Neural cell (in vitro differentiated cells): ENCODE data around the gene TRAPPC2. TPM values are rescaled to one million over a fixed set of nuclear protein-coding genes. Genes with fewer than 3 reads are reported as not detected.

ENCODE experiments used
- H2AFZ ChIP-seq: fragments of 200-600, 300-800 bp; sonication (generic), shearing (Covaris generic); 2 replicates; pipeline ENCODE4 v1.6.0; 2014; ENCODE audit warnings: low read depth, mild to moderate bottlenecking, antibody characterized with exemption, low read length, moderate library complexity
- H3F3A ChIP-seq: fragments of 200-600 bp; shearing (Covaris generic); 2 replicates; pipeline ENCODE4 v1.6.1; 2016; ENCODE audit warnings: mild to moderate bottlenecking, moderate library complexity, mixed read lengths, antibody characterized with exemption, low read length; ENCODE audit not compliant: insufficient read depth, poor library complexity, severe bottlenecking
- H3K27ac ChIP-seq: fragments of 200-600, 300-800 bp; sonication (generic), shearing (Covaris generic); 2 replicates; pipeline ENCODE4 v1.5.1; 2014; ENCODE audit warnings: mild to moderate bottlenecking, low read length, moderate library complexity
- H3K27me3 ChIP-seq: fragments of 300-800, 200-600 bp; sonication (generic), shearing (Covaris generic); 2 replicates; pipeline ENCODE4 v1.6.0; 2014; ENCODE audit warnings: mild to moderate bottlenecking, low read depth, low read length, moderate library complexity; ENCODE audit not compliant: insufficient read depth
- H3K36me3 ChIP-seq: fragments of 300-800, 200-600 bp; sonication (generic), shearing (Covaris generic); 2 replicates; pipeline ENCODE4 v1.5.1; 2014; ENCODE audit warnings: mild to moderate bottlenecking, antibody characterized with exemption, low read length, moderate library complexity; ENCODE audit not compliant: insufficient read depth
- H3K4me2 ChIP-seq: fragments of 300-800, 200-600 bp; sonication (generic), shearing (Covaris generic); 2 replicates; pipeline ENCODE4 v1.6.0; 2014; ENCODE audit warnings: mild to moderate bottlenecking, low read length
- H3K4me3 ChIP-seq: fragments of 300-800, 200-600 bp; sonication (generic), shearing (Covaris generic); 2 replicates; pipeline ENCODE4 v1.5.1; 2014; ENCODE audit warnings: mild to moderate bottlenecking, low read length, moderate library complexity
- H3K79me2 ChIP-seq: fragments of 200-600 bp; shearing (Covaris generic); replicated peaks from 2 replicates; pipeline ENCODE4 v1.6.0; 2014; ENCODE audit warnings: mild to moderate bottlenecking, low read length, moderate library complexity; ENCODE audit not compliant: insufficient read depth
- H3K9ac ChIP-seq: fragments of 300-800, 200-600 bp; sonication (generic), shearing (Covaris generic); 2 replicates; pipeline ENCODE4 v1.6.1; 2016; ENCODE audit warnings: mild to moderate bottlenecking, low read length, mixed read lengths
- H3K9me2 ChIP-seq: fragments of 200-600 bp; shearing (Covaris generic); 2 replicates; pipeline ENCODE4 v1.6.1; 2016; ENCODE audit warnings: mild to moderate bottlenecking, low read length, mixed read lengths; ENCODE audit not compliant: insufficient read depth
- H3K9me3 ChIP-seq: fragments of 200-600, 300-800 bp; sonication (generic), shearing (Covaris generic); 2 replicates; pipeline ENCODE4 v1.6.1; 2016; ENCODE audit warnings: mild to moderate bottlenecking, mixed run types, low read length, moderate library complexity, mixed read lengths
- H4K20me1 ChIP-seq: fragments of 200-600 bp; shearing (Covaris generic); 2 replicates; pipeline ENCODE4 v1.6.1; 2016; ENCODE audit warnings: mild to moderate bottlenecking, mixed run types; ENCODE audit not compliant: insufficient read depth
- CTCF ChIP-seq: fragments of 450-650 bp; IDR thresholded peaks from 2 replicates; pipeline ENCODE4 v1.5.1; 2014; ENCODE audit warnings: antibody characterized with exemption, mild to moderate bottlenecking, moderate library complexity; ENCODE audit not compliant: poor library complexity, severe bottlenecking
- EP300 ChIP-seq: fragments of 450-650 bp; conservative IDR thresholded peaks from 2 replicates; pipeline ENCODE4 v1.6.1; 2014; ENCODE audit warnings: antibody characterized with exemption, mild to moderate bottlenecking, moderate library complexity; ENCODE audit not compliant: poor library complexity, severe bottlenecking
- EZH2 ChIP-seq: fragments of 200-600, 300-800 bp; shearing (Covaris generic), sonication (generic); IDR thresholded peaks from 2 replicates; pipeline ENCODE4 v1.6.1; 2014; ENCODE audit warnings: antibody characterized with exemption, low read length, borderline replicate concordance, mild to moderate bottlenecking; ENCODE audit not compliant: insufficient read depth, poor library complexity, severe bottlenecking
- MXI1 ChIP-seq: fragments of 450-650 bp; conservative IDR thresholded peaks from 2 replicates; pipeline ENCODE4 v1.6.1; 2014; ENCODE audit warnings: antibody characterized with exemption, mild to moderate bottlenecking; ENCODE audit not compliant: poor library complexity, severe bottlenecking
- POLR2AphosphoS5 ChIP-seq: IDR thresholded peaks from 2 replicates; pipeline ENCODE4 v1.6.1; 2012
- RAD21 ChIP-seq: fragments of 450-650 bp; conservative IDR thresholded peaks from 2 replicates; pipeline ENCODE4 v1.6.1; 2014; ENCODE audit warnings: antibody characterized with exemption, mild to moderate bottlenecking, moderate library complexity
- REST ChIP-seq: IDR thresholded peaks from 2 replicates; pipeline ENCODE4 v1.6.1; 2012; ENCODE audit warnings: borderline replicate concordance
- SMC3 ChIP-seq: fragments of 450-650 bp; conservative IDR thresholded peaks from 2 replicates; pipeline ENCODE4 v1.6.1; 2014; ENCODE audit warnings: antibody characterized with exemption, mild to moderate bottlenecking, moderate library complexity; ENCODE audit not compliant: poor library complexity
- TAF1 ChIP-seq: IDR thresholded peaks from 2 replicates; pipeline ENCODE4 v1.6.1; 2012; ENCODE audit warnings: low read depth
- polyA plus RNA-seq: library from polyadenylated mRNA; depleted of rRNA; stranded (reverse); fragments of >200 nt; gene quantifications from 2 replicates; pipeline ENCODE4 v1.2.3, GENCODE V29; 2014

TRAPPC2 gene
- polyA plus RNA-seq, 1 donor from 2014 or later: 94.2 TPM

- Histone ChIP-seq H3K4me2 (no peak overlapping the region), H3K9me3 (no peaks in the 10 kb centered on the region), H3F3A (no peaks in the 10 kb centered on the region), H3K4me3 (no peak overlapping the region), H3K36me3 (no peaks in the 10 kb centered on the region), H3K9ac (no peak overlapping the region), H4K20me1 (no peaks in the 10 kb centered on the region), H3K79me2 (no peaks in the 10 kb centered on the region), H3K27ac (no peak overlapping the region), H3K27me3 (no peaks in the 10 kb centered on the region), H3K9me2 (no peaks in the 10 kb centered on the region), H2AFZ (no peak overlapping the region)
- TF ChIP-seq EP300 (no peak), TAF1 (no peak), EZH2 (no peak), POLR2AphosphoS5 (no peak)
These were observed 66.5 kb downstream of the TRAPPC2 start for GRCh38 chrX:13667919-13668318.

DNA sequence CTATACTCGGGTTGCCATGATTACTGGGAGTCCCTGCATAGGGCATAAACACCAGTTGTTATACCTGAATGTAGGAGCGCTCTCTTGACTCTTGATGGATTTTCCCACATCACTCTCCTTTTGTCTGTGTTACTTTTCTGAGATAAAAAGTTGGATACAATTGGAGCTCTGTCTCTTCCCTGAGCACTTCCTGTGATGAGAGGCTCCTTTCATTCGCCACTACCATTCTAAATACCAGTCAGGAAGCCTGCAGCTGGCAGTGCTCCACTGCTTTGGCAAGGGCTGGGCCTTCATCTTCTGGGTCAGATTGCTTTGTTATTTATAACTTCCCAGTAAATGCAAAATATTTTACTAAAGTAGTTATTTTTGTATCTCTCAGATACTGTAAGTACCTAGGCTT lies 67.6 kb downstream of the TRAPPC2 start:
- no peak overlapping the region for H3K4me3 ChIP-seq
- H3K27ac ChIP-seq: no peak overlapping the region
- no peak for TF ChIP-seq EZH2
- no peak for TF ChIP-seq TAF1
- no peak for TF ChIP-seq MXI1
- no peak for TF ChIP-seq REST
- no peak for TF ChIP-seq EP300
- TF ChIP-seq CTCF: no peak
- TF ChIP-seq POLR2AphosphoS5: no peak
- TF ChIP-seq SMC3: no peak
- TF ChIP-seq RAD21: no peak
- H3K9ac ChIP-seq: no peak overlapping the region
- no peaks in the 10 kb centered on the region for H3K36me3 ChIP-seq
- no peaks in the 10 kb centered on the region for H4K20me1 ChIP-seq
- H2AFZ ChIP-seq: no peak overlapping the region
- no peaks in the 10 kb centered on the region for H3K27me3 ChIP-seq
- no peaks in the 10 kb centered on the region for H3K9me2 ChIP-seq
- H3K79me2 ChIP-seq: no peaks in the 10 kb centered on the region
- no peaks in the 10 kb centered on the region for H3F3A ChIP-seq
- no peak overlapping the region for H3K4me2 ChIP-seq
- no peaks in the 10 kb centered on the region for H3K9me3 ChIP-seq

DNA sequence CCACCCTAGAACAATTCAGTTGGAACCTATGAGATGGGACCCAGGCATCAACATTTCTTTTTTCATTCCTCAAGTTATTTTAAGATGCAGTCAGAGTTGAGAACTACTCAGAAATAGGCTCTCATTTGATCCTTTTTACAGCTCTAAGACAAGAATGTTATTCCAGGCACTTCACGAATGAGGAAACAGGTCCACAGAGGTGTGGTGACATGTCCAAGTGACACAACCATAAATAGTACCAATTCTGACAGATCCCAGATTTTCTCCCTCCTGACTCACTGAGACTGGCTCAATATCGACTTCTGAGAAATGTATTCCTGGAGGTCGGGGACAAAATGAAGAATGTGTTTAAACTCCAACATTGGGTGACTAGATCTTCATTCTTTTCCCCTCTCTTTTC lies 70.4 kb downstream of the TRAPPC2 start:
- Histone ChIP-seq H3K9me2 (no peaks in the 10 kb centered on the region), H3K4me3 (no peak overlapping the region), H3K27ac (no peak overlapping the region), H3K9me3 (no peaks in the 10 kb centered on the region), H3K79me2 (no peaks in the 10 kb centered on the region), H3K4me2 (no peak overlapping the region), H2AFZ (no peak overlapping the region), H3K36me3 (no peaks in the 10 kb centered on the region), H3K27me3 (no peaks in the 10 kb centered on the region), H3F3A (no peaks in the 10 kb centered on the region), H3K9ac (no peak overlapping the region), H4K20me1 (no peaks in the 10 kb centered on the region)
- TF ChIP-seq RAD21 (no peak), EP300 (no peak), CTCF (no peak), EZH2 (no peak)
